Neural cell (in vitro differentiated cells): ENCODE measurements around the gene RASAL2.

Experiments used
- POLR2AphosphoS5 ChIP-seq: IDR thresholded peaks from 2 replicates; pipeline ENCODE4 v1.6.1; 2012
- TAF1 ChIP-seq: IDR thresholded peaks from 2 replicates; pipeline ENCODE4 v1.6.1; 2012; ENCODE audit warnings: low read depth
- TF ChIP-seq, protein P1 (sequence below): IDR thresholded peaks from 2 replicates; pipeline ENCODE4 v1.6.1; 2012; ENCODE audit warnings: borderline replicate concordance
- TF ChIP-seq, protein P2 (sequence below): fragments of 450-650 bp; IDR thresholded peaks from 2 replicates; pipeline ENCODE4 v1.5.1; 2014; ENCODE audit warnings: antibody characterized with exemption, mild to moderate bottlenecking, moderate library complexity; ENCODE audit not compliant: poor library complexity, severe bottlenecking

DNA sequence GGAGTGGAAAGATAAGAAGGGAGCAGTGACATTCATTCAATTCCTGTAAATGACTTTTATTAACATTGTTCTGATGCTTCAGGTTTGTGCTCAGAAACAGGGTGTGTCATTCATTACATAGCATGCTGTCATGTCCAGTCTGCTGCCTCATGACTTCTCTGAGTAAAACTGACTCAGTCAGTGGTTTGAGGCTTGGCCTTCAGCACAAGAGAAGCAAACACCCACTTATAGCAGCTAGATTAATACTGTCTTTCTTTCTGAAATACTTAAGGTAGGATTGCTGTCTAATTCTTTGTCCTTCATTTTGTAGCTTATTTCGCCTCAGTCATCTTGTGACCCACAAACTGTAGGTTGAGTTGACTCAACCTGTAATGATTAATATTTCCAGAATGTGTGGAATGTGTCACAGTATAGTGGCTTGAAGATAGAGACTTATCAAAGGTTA is 32.9 kb downstream of the RASAL2 start:
- TF ChIP-seq, protein P1, sequence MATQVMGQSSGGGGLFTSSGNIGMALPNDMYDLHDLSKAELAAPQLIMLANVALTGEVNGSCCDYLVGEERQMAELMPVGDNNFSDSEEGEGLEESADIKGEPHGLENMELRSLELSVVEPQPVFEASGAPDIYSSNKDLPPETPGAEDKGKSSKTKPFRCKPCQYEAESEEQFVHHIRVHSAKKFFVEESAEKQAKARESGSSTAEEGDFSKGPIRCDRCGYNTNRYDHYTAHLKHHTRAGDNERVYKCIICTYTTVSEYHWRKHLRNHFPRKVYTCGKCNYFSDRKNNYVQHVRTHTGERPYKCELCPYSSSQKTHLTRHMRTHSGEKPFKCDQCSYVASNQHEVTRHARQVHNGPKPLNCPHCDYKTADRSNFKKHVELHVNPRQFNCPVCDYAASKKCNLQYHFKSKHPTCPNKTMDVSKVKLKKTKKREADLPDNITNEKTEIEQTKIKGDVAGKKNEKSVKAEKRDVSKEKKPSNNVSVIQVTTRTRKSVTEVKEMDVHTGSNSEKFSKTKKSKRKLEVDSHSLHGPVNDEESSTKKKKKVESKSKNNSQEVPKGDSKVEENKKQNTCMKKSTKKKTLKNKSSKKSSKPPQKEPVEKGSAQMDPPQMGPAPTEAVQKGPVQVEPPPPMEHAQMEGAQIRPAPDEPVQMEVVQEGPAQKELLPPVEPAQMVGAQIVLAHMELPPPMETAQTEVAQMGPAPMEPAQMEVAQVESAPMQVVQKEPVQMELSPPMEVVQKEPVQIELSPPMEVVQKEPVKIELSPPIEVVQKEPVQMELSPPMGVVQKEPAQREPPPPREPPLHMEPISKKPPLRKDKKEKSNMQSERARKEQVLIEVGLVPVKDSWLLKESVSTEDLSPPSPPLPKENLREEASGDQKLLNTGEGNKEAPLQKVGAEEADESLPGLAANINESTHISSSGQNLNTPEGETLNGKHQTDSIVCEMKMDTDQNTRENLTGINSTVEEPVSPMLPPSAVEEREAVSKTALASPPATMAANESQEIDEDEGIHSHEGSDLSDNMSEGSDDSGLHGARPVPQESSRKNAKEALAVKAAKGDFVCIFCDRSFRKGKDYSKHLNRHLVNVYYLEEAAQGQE = no peak
- TF ChIP-seq, protein P2, sequence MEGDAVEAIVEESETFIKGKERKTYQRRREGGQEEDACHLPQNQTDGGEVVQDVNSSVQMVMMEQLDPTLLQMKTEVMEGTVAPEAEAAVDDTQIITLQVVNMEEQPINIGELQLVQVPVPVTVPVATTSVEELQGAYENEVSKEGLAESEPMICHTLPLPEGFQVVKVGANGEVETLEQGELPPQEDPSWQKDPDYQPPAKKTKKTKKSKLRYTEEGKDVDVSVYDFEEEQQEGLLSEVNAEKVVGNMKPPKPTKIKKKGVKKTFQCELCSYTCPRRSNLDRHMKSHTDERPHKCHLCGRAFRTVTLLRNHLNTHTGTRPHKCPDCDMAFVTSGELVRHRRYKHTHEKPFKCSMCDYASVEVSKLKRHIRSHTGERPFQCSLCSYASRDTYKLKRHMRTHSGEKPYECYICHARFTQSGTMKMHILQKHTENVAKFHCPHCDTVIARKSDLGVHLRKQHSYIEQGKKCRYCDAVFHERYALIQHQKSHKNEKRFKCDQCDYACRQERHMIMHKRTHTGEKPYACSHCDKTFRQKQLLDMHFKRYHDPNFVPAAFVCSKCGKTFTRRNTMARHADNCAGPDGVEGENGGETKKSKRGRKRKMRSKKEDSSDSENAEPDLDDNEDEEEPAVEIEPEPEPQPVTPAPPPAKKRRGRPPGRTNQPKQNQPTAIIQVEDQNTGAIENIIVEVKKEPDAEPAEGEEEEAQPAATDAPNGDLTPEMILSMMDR = no peak
- TF ChIP-seq POLR2AphosphoS5 = no peak
- TF ChIP-seq TAF1 = no peak
